Epithelial cell of esophagus (primary cell): Measurements from ENCODE around the gene NCSTN.

Experiments used
- DNase-seq: peaks from one replicate; pipeline ENCODE4 v3.0.0; 2010; ENCODE audit warnings: low read depth
- H3K4me3 ChIP-seq: 2 replicates; pipeline ENCODE4 v1.5.1; 2011; ENCODE audit warnings: mild to moderate bottlenecking, low read length, control low read depth
- TF ChIP-seq, protein P1 (sequence below): IDR thresholded peaks from 2 replicates; pipeline ENCODE4 v1.5.1; 2011; ENCODE audit warnings: low read depth, mild to moderate bottlenecking, low read length, control low read depth, inconsistent platforms; ENCODE audit not compliant: insufficient read depth; ENCODE audit errors: missing control alignments

NCSTN gene

DNA sequence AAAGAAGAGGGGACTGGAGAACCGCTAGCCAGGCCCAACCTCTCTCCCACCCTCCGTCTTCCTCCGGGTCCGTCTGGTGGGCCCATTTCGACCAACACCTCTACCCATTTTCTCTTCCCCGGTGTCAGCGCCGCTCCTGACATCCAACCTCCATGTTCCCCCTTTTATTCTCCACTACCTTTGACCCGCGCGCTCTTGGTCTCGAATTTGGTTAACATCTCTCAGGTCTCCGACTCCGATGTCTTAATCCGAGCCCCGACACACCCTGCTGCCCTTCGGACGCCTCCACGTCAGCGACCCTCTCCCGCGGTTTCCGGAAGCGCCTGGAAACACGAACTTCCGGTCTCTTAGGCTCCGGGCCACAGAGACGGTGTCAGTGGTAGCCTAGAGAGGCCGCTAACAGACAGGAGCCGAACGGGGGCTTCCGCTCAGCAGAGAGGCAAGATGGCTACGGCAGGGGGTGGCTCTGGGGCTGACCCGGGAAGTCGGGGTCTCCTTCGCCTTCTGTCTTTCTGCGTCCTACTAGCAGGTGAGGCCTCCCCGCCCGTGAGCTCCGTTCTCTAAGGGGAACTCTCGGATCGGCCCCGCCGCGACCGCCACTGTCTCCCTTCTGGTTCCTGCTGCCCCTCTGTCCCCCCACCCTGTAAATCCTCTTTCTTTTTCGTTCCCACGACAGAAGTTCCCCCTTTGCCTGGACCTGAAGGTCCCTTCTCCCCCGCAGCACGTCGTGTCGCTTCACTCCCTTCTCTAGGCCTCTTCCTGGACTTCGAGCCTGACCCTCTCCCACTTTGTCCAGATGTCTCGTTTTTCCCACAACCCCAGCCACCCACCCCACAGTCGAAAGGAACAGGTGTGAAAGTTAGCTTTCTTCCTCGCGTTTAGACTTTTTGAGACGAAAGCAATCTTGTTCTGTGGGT is at the start of gene NCSTN, which contains the start of gene COPA:
Gene NCSTN (plus strand): TSS at position 431 of the 917 bp plus-strand sequence. CDS start 14 bp downstream, at position 445.
Gene COPA (minus strand): TSS at position 298 of the 917 bp plus-strand sequence. CDS start 80 bp downstream, at position 218.
- TF ChIP-seq, protein P1, sequence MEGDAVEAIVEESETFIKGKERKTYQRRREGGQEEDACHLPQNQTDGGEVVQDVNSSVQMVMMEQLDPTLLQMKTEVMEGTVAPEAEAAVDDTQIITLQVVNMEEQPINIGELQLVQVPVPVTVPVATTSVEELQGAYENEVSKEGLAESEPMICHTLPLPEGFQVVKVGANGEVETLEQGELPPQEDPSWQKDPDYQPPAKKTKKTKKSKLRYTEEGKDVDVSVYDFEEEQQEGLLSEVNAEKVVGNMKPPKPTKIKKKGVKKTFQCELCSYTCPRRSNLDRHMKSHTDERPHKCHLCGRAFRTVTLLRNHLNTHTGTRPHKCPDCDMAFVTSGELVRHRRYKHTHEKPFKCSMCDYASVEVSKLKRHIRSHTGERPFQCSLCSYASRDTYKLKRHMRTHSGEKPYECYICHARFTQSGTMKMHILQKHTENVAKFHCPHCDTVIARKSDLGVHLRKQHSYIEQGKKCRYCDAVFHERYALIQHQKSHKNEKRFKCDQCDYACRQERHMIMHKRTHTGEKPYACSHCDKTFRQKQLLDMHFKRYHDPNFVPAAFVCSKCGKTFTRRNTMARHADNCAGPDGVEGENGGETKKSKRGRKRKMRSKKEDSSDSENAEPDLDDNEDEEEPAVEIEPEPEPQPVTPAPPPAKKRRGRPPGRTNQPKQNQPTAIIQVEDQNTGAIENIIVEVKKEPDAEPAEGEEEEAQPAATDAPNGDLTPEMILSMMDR: peak; percentile 7
- DNase-seq: peak; percentile 96
- H3K4me3 ChIP-seq: peak within 1 kb of the TSS; percentile 98

DNA sequence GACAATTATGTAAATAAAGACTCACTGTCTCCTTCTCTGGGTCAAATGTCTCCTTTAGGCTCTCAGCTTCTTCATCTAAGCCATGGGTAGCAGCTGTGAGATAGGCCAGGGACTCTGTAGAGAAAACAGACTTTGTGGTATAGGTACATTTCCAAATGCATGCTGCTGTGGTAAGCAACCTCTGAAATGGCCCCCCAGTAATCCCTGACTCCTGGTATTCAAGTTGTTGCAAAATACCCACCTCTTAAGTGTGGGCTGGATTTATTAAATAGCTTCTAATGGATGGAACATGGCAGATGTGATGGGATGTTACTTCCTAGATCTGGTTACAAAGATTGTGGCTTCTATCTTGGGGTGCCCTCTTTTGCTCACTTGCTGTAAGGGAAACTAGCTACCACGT is 47.1 kb upstream of the NCSTN start:
- no peak overlapping the region for H3K4me3 ChIP-seq
- TF ChIP-seq, protein P1: no peak
- no peak for DNase-seq

DNA sequence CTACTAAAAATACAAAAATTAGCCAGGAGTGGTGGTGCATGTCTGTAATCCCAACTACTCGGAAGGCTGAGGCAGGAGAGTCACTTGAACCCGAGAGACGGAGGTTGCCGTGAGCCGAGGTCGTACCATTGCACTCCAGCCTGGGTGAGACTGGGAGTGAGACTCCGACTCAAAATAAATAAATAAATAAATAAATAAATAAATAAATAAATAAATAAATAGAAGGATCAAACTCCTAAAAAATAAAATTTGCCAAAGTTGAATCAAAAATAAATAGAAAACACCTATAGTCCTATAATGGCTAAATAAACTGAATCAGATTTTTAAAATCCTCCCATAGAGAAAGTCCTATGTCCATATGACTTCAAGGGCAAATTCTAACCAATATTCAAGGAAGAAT is 43.0 kb upstream of the NCSTN start:
- DNase-seq: no peak
- H3K4me3 ChIP-seq: no peak overlapping the region
- TF ChIP-seq, protein P1: no peak

DNA sequence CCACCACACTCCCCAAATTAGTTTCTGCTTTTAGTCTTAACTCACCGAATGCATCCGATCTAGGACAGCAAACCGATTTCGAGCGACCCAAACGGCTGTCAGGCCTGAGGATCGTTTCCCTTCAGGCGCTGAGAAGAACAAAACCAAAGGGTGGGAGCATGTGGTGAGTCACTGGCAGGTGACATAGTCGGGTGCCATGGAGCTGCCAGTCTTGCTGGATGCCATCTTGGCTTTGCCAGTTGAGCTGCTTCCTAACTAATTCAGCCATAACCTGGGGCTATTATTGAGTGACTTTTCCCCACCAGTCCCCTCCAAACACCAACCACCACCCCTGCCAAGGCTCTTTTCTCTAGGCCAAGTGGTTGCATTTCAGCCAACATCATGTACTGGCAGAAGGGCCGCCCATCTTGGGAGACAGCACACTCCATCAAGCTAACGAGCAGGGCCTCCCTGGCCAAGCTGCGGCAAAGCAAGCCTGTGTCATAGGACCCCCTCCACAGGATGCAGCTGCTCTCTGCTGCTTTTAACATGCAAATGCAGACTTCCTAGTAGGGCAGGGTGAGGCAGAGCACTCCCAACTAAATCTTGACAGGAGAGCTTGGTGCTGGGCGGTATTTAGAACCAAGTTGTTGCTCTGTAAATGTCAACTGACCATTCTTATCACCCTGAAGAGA is 35.9 kb upstream of the NCSTN start:
- no peak overlapping the region for H3K4me3 ChIP-seq
- TF ChIP-seq, protein P1: no peak
- DNase-seq: no peak

DNA sequence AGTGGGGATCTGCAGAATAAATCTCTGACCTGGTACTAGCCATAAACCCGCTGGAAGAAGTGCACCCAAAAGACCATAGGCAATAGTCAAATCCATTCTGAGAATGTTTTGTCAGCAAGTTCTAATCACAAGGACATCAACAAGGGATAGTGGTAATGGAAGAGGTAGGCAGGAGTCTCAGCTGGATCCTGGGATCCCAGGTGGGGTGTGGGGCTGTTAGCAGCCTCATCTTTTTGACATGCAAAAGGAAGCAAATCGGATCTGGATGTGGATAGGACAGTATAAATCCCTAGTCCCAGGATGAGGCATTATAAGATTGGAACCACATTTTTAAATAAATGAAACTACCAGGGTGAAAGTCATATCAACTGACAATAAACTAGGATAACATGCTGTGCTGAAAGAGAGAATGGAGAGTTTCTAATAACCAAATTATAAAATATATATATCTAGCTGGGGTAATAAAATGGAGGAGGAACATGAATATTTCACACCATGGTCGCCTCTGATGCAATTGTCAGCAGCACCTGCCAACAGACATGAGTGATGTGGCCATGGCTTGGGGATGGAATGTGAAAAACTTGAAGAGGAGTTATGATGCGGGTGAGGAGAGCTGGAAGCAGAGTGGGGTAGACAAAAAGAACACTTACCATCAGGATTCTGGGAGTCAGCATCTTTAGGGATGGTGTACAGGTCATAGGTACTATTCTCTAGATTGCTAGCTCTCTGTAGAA is 34.6 kb upstream of the NCSTN start:
- DNase-seq: no peak
- no peak overlapping the region for H3K4me3 ChIP-seq
- TF ChIP-seq, protein P1: no peak

DNA sequence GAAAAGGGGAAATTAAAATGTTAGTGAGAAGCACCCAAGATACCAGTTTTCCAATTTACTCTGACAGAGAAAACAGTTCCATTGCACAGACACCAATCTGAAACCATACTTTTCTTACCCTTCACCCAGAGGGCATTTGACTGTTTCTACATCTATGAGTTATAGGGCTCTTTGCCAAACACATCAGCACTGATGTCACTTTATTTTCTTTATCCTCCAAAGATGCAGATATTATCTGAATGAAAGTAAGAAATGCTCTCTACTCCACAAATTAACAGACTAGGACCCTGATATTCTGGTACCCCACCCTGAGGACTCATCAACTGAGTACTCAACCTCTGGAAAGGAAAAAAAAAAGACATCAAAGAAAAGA is 34.0 kb upstream of the NCSTN start:
- DNase-seq: peak; percentile 33
- H3K4me3 ChIP-seq: no peak overlapping the region
- TF ChIP-seq, protein P1: no peak
